ENCODE measurements around the gene SNX25.

DNA sequence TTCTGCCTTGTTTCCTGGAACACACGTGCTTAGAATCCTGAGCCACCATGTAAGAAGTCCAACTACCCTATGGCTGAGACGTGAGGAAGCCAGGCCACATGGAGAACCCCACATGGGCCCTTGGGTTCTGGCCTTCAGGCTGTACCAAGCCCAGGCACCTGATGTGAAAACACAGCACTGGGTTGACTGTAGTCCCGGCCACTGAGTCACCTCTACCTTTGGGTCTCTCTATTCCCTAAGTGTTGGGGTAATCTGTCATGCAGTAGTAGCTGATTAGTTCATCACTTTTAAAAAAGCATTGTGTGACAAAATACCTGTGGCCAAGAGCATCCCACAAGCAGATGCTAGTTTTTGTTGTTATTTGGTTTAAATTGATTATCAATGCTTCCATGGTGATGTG lies 29.9 kb upstream of the SNX25 start:
- TF ChIP-seq, protein P1, sequence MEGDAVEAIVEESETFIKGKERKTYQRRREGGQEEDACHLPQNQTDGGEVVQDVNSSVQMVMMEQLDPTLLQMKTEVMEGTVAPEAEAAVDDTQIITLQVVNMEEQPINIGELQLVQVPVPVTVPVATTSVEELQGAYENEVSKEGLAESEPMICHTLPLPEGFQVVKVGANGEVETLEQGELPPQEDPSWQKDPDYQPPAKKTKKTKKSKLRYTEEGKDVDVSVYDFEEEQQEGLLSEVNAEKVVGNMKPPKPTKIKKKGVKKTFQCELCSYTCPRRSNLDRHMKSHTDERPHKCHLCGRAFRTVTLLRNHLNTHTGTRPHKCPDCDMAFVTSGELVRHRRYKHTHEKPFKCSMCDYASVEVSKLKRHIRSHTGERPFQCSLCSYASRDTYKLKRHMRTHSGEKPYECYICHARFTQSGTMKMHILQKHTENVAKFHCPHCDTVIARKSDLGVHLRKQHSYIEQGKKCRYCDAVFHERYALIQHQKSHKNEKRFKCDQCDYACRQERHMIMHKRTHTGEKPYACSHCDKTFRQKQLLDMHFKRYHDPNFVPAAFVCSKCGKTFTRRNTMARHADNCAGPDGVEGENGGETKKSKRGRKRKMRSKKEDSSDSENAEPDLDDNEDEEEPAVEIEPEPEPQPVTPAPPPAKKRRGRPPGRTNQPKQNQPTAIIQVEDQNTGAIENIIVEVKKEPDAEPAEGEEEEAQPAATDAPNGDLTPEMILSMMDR (conservative IDR thresholded peaks at IDR 0.05; ENCODE audit: low read depth in 2 of 2): no peak
- TF ChIP-seq POLR2AphosphoS5 (IDR thresholded peaks at IDR 0.05; ENCODE audit: low read depth) (no peak), EZH2phosphoT487 (IDR thresholded peaks at IDR 0.05; ENCODE audit: unreplicated experiment) (no peak), EZH2 (IDR thresholded peaks at IDR 0.05; ENCODE audit: low read depth, unreplicated experiment) (no peak), CREB1 (CRISPR knock-in tag; IDR thresholded peaks at IDR 0.05; ENCODE audit: low read depth) (no peak)
- TF ChIP-seq, protein P2, sequence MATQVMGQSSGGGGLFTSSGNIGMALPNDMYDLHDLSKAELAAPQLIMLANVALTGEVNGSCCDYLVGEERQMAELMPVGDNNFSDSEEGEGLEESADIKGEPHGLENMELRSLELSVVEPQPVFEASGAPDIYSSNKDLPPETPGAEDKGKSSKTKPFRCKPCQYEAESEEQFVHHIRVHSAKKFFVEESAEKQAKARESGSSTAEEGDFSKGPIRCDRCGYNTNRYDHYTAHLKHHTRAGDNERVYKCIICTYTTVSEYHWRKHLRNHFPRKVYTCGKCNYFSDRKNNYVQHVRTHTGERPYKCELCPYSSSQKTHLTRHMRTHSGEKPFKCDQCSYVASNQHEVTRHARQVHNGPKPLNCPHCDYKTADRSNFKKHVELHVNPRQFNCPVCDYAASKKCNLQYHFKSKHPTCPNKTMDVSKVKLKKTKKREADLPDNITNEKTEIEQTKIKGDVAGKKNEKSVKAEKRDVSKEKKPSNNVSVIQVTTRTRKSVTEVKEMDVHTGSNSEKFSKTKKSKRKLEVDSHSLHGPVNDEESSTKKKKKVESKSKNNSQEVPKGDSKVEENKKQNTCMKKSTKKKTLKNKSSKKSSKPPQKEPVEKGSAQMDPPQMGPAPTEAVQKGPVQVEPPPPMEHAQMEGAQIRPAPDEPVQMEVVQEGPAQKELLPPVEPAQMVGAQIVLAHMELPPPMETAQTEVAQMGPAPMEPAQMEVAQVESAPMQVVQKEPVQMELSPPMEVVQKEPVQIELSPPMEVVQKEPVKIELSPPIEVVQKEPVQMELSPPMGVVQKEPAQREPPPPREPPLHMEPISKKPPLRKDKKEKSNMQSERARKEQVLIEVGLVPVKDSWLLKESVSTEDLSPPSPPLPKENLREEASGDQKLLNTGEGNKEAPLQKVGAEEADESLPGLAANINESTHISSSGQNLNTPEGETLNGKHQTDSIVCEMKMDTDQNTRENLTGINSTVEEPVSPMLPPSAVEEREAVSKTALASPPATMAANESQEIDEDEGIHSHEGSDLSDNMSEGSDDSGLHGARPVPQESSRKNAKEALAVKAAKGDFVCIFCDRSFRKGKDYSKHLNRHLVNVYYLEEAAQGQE (IDR thresholded peaks at IDR 0.05; ENCODE audit: unreplicated experiment): no peak

Data from GM23338 (cell line).